GM12891 (cell line): ENCODE results near the gene C12orf60.

Experiments used
- DNase-seq: peaks from one replicate; pipeline ENCODE4 v3.0.0; 2011; ENCODE audit warnings: low spot score; ENCODE audit not compliant: insufficient read length
- FAIRE-seq: peaks from 2 replicates; lab custom pipeline; 2011; peaks lifted over from hg19 to GRCh38; lab: Jason Lieb, UNC
- PAX5 ChIP-seq: IDR thresholded peaks from 2 replicates; pipeline ENCODE4 v1.6.1; 2011; ENCODE audit warnings: low read length, moderate library complexity, mild to moderate bottlenecking; ENCODE audit not compliant: insufficient read depth, severe bottlenecking
- POLR2A ChIP-seq: IDR thresholded peaks from 2 replicates; pipeline ENCODE4 v1.6.1; 2011; ENCODE audit warnings: low read depth, low read length, control low read depth
- POLR2AphosphoS5 ChIP-seq: IDR thresholded peaks from 2 replicates; pipeline ENCODE4 v1.6.1; 2011; ENCODE audit warnings: low read depth, low read length, control low read depth
- POU2F2 ChIP-seq: IDR thresholded peaks from 2 replicates; pipeline ENCODE4 v1.6.1; 2011; ENCODE audit warnings: low read depth, mild to moderate bottlenecking, control low read depth, low read length, moderate library complexity
- SPI1 ChIP-seq: IDR thresholded peaks from 2 replicates; pipeline ENCODE4 v1.6.1; 2011; ENCODE audit warnings: low read depth, low read length, control low read depth
- TAF1 ChIP-seq: IDR thresholded peaks from 2 replicates; pipeline ENCODE4 v1.6.1; 2011; ENCODE audit warnings: low read depth, low read length, control low read depth

Gene C12orf60

GRCh38 chr12:14775636-14775980 is 27.9 kb upstream of the C12orf60 start:
- TF ChIP-seq POLR2A (no peak), PAX5 (no peak), POU2F2 (no peak), SPI1 (no peak), POLR2AphosphoS5 (no peak), TAF1 (no peak)
- FAIRE-seq (no peak), DNase-seq (no peak)

GRCh38 chr12:14776236-14776961 is 27.1 kb upstream of the C12orf60 start:
- no peak for TF ChIP-seq POLR2A
- DNase-seq, result no peak
- peak; percentile 26 for FAIRE-seq

- FAIRE-seq, result no peak
- DNase-seq, result no peak
- TF ChIP-seq SPI1 (no peak), PAX5 (no peak), POLR2A (no peak), TAF1 (no peak), POLR2AphosphoS5 (no peak), POU2F2 (no peak)
These were observed 26.2 kb upstream of the C12orf60 start for GRCh38 chr12:14777271-14777670.

GRCh38 chr12:14779834-14780233 is 23.6 kb upstream of the C12orf60 start:
- no peak for FAIRE-seq
- DNase-seq, result no peak

GRCh38 chr12:14780859-14781258 is 22.6 kb upstream of the C12orf60 start:
- peak; percentile 38 for FAIRE-seq
- TF ChIP-seq PAX5 (no peak), SPI1 (no peak), POLR2AphosphoS5 (no peak), POLR2A (no peak), POU2F2 (no peak), TAF1 (no peak)
- DNase-seq, result no peak

More at GRCh38 chr12:14779834-14780233, 23.6 kb upstream of the C12orf60 start:
- TF ChIP-seq SPI1 (no peak), POU2F2 (no peak), POLR2AphosphoS5 (no peak), TAF1 (no peak), POLR2A (no peak), PAX5 (no peak)

GRCh38 chr12:14781563-14781962 is 21.9 kb upstream of the C12orf60 start:
- DNase-seq, result no peak
- no peak for FAIRE-seq
- no peak for TF ChIP-seq TAF1
- TF ChIP-seq PAX5, result no peak
- TF ChIP-seq POLR2A, result no peak
- TF ChIP-seq SPI1, result no peak
- no peak for TF ChIP-seq POU2F2
- no peak for TF ChIP-seq POLR2AphosphoS5

GRCh38 chr12:14782756-14783155 is 20.7 kb upstream of the C12orf60 start:
- peak; percentile 35 for FAIRE-seq
- TF ChIP-seq POLR2AphosphoS5, result no peak
- TF ChIP-seq SPI1, result no peak
- TF ChIP-seq POLR2A, result no peak
- TF ChIP-seq TAF1, result no peak
- TF ChIP-seq PAX5, result no peak
- TF ChIP-seq POU2F2, result no peak
- no peak for DNase-seq

- no peak for FAIRE-seq
- no peak for DNase-seq
- TF ChIP-seq SPI1 (no peak), POLR2AphosphoS5 (no peak), PAX5 (no peak), POU2F2 (no peak), POLR2A (no peak)
These were observed 19.0 kb upstream of the C12orf60 start for GRCh38 chr12:14784471-14784870.

GRCh38 chr12:14785568-14785967 is 17.9 kb upstream of the C12orf60 start:
- TF ChIP-seq TAF1 (no peak), POU2F2 (no peak), POLR2A (no peak), POLR2AphosphoS5 (no peak), PAX5 (no peak), SPI1 (no peak)
- FAIRE-seq (no peak), DNase-seq (no peak)

GRCh38 chr12:14795028-14795448 is 8.4 kb upstream of the C12orf60 start:
- DNase-seq, result no peak
- FAIRE-seq, result no peak
- TF ChIP-seq POU2F2, result no peak
- no peak for TF ChIP-seq POLR2A
- no peak for TF ChIP-seq POLR2AphosphoS5
- TF ChIP-seq PAX5, result no peak
- TF ChIP-seq SPI1, result no peak
- no peak for TF ChIP-seq TAF1
